ENCODE data around the gene FNBP1.

Gene FNBP1

DNA sequence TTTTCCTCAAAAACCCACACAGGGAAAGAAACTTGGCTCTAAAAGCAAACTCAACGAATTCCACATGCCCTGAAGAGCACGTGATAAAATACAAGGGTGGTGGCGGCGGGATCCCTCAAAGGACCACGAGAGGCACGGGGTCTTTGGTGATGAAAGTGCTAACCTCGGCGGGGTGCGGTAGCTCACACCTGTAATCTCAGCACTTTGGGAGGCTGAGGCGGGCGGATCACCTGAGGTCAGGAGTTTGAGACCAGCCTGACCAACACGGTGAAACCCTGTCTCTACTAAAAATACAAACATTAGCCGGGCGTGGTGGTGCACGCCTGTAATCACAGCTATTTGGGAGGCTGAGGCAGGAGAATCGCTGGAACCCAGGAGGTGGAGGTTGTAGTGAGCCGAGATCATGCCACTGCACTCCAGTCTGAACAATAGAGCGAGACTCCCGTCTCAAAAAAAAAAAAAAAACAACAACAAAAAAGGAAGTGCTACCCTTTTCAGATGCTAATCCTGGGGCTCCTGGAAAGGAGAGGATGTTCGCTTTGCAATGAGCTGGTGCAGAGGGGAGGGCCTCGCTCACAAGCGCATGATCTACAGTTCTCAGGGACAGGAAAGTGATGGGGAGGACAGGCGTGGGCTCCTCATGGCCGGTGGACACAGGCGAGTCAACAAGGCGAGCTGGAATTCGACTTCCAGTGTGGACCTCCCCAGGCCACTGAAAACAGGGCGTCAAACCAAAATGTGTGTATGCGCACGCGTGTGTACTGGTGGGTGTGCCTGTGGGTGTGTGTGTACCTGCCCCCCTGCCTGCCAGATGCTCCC lies 153.7 kb downstream of the FNBP1 start:
- H3K27ac ChIP-seq: no peak overlapping the region
- TF ChIP-seq, protein P1, sequence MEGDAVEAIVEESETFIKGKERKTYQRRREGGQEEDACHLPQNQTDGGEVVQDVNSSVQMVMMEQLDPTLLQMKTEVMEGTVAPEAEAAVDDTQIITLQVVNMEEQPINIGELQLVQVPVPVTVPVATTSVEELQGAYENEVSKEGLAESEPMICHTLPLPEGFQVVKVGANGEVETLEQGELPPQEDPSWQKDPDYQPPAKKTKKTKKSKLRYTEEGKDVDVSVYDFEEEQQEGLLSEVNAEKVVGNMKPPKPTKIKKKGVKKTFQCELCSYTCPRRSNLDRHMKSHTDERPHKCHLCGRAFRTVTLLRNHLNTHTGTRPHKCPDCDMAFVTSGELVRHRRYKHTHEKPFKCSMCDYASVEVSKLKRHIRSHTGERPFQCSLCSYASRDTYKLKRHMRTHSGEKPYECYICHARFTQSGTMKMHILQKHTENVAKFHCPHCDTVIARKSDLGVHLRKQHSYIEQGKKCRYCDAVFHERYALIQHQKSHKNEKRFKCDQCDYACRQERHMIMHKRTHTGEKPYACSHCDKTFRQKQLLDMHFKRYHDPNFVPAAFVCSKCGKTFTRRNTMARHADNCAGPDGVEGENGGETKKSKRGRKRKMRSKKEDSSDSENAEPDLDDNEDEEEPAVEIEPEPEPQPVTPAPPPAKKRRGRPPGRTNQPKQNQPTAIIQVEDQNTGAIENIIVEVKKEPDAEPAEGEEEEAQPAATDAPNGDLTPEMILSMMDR (conservative IDR thresholded peaks at IDR 0.05): no peak

DNA sequence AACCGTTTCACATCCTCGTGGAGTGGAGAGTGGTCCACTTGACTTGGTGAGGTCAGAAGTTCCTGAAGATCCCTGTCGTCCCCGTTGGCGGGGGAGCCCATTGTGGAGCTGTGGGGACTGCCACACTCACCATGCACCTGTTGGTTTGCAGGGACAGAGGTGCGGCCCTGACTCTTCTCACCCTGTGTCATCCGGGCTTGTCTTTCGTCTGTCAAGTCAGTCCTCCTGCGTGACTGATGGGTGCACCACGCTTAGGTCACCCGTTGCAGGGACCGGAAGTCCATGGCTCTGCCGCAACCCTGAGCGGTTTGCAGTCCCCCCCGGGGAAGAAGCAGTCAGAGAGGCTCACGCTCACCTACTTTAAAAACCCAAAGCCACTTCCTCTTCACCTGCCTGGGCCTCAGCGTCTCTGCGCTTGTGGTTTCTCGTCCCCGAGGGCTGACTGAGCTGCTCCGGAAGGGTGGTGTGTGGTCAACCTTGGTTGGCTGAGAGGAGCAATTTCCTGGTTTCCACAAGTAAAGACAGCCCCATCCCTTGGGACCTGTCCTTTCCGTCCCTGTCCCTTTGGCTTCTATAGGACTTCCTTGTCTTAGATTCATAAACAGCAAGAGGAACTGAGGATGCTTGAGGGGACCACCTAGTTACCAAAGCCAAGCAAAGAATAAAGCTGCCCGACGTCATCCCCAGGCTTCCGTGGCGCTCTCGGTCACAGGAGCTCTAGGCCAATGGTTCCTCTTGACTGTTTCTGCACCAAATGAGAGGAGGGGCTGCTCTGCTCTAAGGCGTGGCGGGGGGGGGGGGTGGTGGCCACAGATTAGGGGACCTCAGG lies 154.5 kb downstream of the FNBP1 start:
- no peak overlapping the region for H3K27ac ChIP-seq
- TF ChIP-seq, protein P1 (conservative IDR thresholded peaks at IDR 0.05): no peak

DNA sequence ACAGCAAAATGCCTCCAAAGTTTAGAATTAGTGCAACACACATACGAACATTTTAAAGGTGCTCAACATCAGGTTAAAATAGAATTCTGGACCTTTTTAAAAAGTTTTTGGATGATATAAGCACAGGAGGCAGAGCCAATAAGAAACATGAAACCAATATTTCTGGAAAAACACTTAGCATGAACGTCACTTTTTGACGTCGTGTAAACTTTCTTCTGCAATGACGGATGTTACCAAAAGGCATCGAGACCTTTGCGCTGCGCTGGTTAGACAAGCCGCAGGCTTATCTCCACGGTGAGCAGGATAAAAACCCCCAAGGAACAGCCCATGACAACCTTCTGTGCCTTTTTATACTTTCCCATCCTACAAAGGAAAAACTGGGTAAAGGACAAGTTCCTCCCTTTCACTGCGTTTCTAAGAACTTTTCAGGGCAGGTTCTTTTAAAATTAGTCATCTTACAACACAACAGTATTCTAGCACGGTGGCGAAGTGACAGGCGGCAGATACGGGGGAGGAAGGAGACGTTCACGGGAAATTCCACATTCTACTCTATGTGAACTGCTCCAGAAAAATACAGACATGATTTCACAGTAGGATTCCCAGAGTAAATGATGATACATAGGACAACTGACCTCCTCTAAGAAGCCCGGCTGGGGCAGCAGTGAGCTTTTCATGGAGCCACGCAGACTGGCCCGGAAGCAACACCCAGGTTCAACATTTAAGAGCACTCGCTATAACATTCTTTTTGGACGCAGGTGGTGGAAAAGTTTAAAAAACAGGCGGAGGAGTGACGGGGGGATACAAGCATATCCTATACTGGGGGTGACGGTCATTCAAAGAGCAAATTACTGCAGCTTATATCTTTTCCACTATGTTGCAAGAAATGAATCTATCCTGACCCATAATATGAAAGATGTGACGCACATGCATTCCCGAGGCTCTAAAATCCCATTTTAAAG lies 155.4 kb downstream of the FNBP1 start:
- TF ChIP-seq, protein P1 (conservative IDR thresholded peaks at IDR 0.05): no peak
- no peak overlapping the region; the same call in 1 of the 2 replicates for H3K27ac ChIP-seq

DNA sequence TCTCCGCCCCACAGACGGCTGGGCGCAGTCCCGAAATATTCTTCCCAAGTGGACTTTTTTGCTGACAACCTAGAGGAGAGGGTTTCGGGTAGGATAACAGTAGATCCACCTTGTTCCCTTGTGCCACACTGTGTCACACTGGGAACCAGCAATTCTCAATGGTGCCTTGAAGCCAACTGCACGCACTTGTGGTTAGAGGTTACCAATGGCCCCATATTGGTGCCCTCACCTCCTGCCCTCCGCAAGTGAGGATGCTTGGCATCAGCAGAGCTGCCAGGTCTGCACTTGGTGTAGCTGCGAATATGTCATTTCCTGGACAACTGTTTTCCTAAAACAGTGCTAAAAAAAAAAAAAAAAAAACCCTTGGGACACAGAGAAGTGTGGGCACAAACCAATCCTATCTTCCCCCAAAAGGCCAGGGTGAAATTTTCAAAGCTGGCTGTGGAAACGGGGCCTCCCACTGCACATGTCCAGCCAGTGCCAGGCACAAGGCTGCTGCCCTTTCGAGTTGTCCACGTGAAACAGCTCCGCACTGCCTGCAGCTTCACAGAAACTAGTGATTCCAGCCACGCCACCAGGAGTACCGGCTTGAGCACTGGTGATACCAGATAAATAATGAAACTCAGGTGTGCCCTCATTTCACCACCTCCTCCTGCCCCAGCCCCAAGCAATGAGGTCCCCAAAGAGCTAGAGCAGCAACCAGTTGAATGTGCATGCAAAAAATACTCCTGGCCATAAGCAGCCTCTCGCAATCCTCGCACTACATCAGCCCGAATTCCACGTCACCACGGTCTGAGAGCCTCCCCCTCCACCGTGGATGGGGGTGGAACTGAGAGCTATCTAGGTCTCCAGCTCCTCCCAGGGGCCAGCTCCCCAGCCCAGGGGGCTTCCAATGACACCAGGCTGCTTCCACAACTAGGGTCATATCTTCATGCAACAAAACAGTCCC lies 156.5 kb downstream of the FNBP1 start:
- TF ChIP-seq, protein P1 (conservative IDR thresholded peaks at IDR 0.05): no peak
- peak overlapping the region; percentile 91 for H3K27ac ChIP-seq

DNA sequence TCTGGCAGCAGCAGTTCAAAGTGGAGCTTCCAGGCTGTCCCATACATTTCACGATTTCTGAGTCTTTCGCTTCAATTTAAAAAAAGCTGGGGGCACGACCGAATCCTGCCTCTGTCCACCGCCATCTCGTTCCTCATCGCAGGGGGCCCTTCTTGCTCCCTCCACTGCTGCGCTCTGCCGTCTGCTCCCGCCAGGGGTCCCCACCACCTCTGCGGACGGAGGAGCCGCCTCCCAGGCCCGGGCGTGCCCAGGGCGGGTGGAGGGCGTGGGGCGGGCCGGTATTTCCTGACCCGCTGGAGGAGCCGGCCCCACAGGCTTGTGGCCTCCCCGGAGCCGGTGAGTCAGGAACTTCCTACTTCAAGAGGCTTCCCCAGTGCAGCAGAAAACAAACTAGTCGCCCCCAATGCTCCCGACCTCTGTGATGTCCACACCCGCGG lies 157.3 kb downstream of the FNBP1 start:
- H3K27ac ChIP-seq: peak overlapping the region; percentile 91
- TF ChIP-seq, protein P1 (conservative IDR thresholded peaks at IDR 0.05): peak; percentile 96

DNA sequence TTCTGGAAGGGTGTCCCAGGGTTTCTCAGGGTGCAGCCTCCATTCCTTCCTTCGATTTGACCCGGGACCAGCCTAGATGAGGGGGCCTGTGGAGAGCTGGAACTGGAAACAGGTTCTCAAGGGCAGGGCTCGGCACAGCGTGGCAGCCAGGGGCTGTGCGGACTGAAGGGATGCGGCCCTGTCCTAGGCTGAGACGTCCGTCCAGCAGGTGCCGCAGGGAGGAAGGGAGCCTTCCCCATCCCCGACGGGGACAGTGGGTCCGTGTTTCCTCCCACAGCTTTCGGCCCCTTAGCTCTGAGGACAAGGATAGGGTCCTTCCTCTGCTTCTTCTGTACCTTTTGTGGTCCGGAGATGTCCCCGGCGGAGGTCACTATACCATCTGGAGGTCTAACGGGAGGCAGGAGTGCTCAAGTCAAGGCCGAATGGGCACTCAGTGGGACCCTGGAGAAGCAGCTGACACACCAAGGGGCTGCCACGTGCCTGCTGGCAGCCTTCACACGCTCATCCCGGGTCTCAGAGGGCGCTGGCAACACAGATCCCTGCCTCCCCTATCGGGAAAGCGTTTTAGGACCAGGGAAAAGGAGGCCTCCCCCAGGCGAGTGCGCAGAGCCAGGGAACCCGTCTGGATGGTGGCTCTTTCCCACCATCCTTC lies 157.8 kb downstream of the FNBP1 start:
- TF ChIP-seq, protein P1 (conservative IDR thresholded peaks at IDR 0.05): no peak
- H3K27ac ChIP-seq: peak overlapping the region; percentile 91

Data from VCaP (cell line).